GM19025 (cell line): ENCODE results near the gene DNAI4.
"Not testable (repeated sequence)": the region's sequence is repeated elsewhere in the genome, so short reads cannot be mapped to it uniquely, and the experiment has no call there.

ENCODE experiments used
- ATAC-seq: cut with Tn5 transposase; IDR thresholded peaks from one replicate; pipeline ENCODE4 v1.9.1; 2021; ENCODE audit warnings: mild to moderate bottlenecking, low read depth, moderate library complexity; ENCODE audit not compliant: unreplicated experiment

Gene DNAI4

GRCh38 chr1:66834926-66835325, 89.7 kb downstream of the DNAI4 start:
- no peak for ATAC-seq

DNA sequence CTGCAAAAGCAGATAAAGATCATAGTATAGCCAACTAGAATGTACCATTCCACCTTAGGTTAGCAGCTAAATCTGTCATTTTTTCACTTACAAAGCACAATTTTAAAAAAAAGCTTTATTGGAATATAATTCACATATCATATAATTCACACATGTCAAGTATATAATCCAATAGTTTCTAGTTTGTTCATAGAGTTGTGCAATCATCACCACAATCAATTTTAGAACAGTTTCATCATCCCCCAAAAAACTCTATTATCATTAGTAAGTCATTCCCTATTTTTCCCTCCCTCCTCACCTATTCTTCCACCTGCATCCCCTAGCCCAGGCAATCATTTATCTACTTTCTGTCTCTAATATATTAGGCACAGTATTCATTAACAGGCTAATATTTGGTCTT, 91.5 kb downstream of the DNAI4 start:
- ATAC-seq = no peak

GRCh38 chr1:66831529-66832239, 93.0 kb downstream of the DNAI4 start:
- no peak for ATAC-seq

GRCh38 chr1:66824771-66825170, 99.9 kb downstream of the DNAI4 start:
- ATAC-seq = no peak

DNA sequence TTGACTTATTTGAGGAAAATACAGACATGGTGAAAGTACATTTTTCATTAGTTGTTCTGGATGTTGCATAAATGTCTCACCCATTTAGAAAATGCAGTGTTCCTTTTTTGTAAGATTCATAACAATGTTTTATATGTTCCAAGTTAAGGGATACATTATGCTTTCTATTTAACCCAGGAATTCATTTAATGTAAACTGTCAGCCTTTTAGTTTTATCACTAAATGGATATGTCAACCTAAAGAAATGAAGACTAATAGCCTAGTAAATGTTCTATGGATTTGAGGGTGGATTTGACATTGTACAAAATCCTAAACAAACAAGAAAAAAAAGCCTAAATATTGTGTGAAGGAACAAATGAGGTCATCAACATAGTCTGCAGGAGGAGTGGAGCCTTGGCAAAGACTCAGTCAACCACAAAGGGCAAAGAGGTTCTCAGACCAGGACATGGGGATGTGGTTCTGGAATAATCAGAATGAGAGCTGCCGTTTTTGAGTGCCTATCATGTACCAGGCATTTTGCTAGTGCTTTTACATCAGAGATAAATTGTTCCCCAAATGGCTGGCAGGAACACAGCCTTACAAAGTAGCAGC, 114.8 kb downstream of the DNAI4 start:
- ATAC-seq = no peak

- no peak for ATAC-seq
Measured at GRCh38 chr1:66809245-66809644, 115.4 kb downstream of the DNAI4 start.

DNA sequence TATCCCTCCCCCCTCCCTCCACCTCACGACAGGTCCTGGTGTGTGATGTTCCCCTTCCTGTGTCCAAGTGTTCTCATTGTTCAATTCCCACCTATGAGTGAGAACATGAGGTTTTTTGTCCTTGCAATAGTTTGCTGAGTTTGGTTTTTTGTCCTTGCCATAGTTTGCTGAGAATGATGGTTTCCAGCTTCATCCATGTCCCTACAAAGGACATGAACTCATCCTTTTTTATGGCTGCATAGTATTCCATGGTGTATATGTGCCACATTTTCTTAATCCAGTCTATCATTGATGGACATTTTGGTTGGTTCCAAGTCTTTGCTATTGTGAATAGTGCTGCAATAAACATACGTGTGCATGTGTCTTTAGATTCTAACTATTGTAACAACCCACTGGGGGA, 128.8 kb downstream of the DNAI4 start:
- not testable (repeated sequence) for ATAC-seq

DNA sequence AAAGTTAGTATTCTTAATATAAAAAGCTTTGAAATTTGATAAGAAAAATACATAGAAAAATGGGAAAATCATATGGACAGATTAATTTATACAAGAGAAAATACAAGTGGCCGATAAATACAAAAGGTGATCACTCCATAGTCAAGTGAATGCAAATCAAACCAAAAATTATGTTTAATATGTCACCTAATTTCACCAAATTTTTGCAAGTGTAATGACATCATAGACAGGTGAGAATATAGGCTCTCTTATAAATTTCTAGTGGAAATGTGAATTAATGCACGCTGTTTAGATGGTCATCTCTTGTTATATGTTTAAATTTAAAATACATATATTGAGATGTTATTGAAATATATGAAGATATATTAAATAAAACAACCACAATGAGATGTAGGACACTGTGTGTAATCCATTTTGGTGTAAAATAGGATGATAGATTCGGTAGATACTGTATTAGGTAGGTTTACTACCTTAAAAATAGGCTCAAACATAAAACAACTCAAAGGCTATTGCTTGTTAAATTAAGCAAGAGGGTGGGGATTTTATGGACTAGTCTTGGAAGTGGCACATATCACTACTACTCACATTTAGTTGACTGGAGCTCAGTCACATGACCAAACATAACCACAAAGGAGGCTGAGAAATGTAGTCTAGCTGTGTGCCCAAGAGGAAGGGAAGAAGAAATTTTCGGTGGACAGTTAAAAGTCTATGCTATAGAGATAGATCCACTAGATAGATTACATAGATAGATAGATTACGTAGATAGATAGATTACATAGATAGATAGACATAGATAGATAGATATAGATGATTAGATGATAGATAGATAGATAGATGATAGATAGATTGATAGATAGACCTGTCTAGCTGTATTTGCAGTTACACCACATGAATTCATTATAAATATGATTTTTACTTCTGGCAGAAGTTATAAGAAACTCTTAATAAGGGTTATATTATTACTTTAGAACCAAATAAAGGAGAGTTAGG, 132.7 kb downstream of the DNAI4 start:
- no peak for ATAC-seq

- no peak for ATAC-seq
Measured at GRCh38 chr1:66788231-66788939, 136.3 kb downstream of the DNAI4 start.

DNA sequence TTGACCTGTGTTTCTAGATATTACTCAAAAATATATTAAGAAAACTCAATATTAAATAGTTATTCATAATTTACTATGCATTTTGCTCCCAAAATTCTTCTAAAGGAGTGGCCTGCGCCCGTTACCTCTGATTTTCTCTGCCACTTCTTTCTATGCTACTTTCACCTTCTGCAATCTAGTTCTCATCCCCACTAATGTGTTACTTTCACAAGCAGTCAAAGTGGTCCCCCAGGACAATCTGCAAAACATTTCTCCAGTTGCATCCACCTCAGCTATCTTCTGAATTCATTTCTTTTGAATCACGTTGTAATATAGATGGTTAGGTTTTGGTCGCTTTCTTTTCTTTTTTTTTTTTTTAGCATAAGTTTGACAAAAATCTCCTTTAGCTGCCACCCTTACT, 137.0 kb downstream of the DNAI4 start:
- ATAC-seq = no peak

- ATAC-seq = not testable (repeated sequence)
Measured at GRCh38 chr1:66785800-66786199, 138.9 kb downstream of the DNAI4 start.

GRCh38 chr1:66779475-66780078, 145.1 kb downstream of the DNAI4 start:
- no peak for ATAC-seq

- ATAC-seq = no peak
Measured at GRCh38 chr1:66778969-66779368, 145.7 kb downstream of the DNAI4 start.

DNA sequence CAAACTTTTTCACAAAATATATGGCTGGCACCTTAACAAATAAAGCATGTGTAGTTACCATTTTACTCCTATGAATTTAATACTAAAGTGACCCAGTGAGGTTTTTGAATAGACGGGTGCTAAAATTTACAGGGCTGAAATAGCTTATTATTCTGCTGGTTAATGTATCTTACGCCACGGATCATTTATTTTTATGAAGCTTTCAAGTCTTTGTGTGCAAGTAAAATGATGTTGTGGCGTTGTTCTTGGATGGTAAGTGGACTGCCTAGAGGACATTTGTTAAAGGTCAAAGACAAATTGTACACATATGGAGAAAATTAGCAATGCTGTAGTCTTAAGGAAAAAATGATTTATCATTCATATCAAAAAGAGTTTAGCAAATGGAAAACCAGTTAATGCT, 146.4 kb downstream of the DNAI4 start:
- no peak for ATAC-seq

DNA sequence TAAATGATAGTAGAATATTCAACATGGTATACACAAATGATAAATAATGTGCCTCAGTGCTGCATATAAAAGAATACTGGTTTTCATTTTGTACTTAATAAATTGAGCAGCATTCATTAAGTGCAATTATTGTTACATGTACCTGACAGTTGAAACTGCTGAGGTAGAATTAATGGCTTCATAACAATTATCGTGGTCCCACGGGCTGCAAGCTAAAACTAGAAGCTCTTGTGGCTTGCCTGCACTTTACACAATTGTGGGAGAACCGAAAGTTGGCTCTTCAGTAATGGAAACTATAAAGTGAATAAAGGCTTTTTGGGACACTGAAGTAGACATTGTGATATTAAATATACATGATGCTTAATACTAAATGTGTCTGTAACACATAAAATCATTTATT, 146.8 kb downstream of the DNAI4 start:
- no peak for ATAC-seq

- ATAC-seq = no peak
Measured at GRCh38 chr1:66775646-66776045, 149.0 kb downstream of the DNAI4 start.

GRCh38 chr1:66774438-66774837, 150.2 kb downstream of the DNAI4 start:
- ATAC-seq = no peak

DNA sequence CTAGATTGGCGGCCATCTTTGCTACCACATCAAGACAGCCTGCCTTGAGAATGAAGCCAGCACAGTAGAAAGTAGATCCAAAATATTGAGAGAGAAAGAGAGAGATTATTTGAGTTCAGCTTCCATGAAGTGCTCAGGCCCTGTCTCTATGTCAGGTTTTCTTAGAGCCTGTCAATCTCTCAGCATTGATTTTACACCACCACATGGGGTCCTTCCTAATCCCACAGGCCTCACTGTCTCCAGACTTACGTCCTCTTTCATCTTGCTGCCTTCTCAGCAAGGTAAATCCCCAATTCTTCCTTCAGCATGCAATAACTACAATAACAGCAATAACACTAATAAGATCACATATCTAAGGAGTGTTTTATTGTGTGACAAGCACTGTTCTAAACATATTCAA, 151.4 kb downstream of the DNAI4 start:
- ATAC-seq = no peak

GRCh38 chr1:66770694-66771093, 154.0 kb downstream of the DNAI4 start:
- no peak for ATAC-seq

- no peak for ATAC-seq
Measured at GRCh38 chr1:66770240-66770639, 154.4 kb downstream of the DNAI4 start.
